ENCODE measurements around the gene NMBR.
"Not testable (repeated sequence)": the region's sequence is repeated elsewhere in the genome, so short reads cannot be mapped to it uniquely, and the experiment has no call there.

NMBR gene

GRCh38 chr6:142155091-142155490 is 8.2 kb upstream of the NMBR start:
- DNase-seq (ENCODE audit: low read depth in 3 of 3), result no peak

DNA sequence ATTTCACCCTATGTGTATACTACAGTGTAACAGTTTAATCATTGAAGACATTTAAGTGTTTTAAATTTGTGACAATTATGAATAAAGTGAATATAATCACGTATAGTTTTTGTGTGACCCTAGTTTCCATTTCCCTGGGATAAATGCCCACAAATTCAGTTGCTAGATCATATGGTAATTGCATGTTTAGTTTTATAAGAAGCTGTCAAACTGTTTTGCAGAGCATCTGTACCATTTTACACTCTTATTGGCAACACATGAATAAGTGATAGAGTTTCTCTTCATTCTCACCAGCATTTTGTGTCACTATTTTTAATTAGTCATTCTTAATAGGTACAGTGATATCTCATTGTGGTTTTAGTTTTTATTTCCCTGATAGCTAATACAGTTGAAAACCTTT is 7.4 kb upstream of the NMBR start:
- no peak for DNase-seq (ENCODE audit: low read depth in 3 of 3)

DNA sequence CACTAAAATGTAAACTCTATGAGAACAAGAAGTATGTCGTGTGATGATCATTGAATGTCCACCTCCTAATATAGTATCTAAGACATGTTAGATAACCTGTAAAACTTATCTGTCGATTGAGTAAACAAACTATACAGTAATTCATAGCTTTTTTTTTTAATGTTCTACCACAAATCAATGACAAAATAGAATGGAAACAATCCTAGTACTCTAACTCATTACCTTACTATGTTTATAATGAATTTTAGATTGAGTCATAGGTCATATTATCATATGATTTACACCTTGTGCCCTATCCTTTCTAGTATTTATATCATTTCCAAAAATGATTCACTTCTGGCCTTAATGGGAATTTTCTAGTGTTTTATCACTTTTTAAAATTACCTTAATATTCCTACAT is 6.3 kb upstream of the NMBR start:
- no peak for DNase-seq (ENCODE audit: low read depth in 3 of 3)

DNA sequence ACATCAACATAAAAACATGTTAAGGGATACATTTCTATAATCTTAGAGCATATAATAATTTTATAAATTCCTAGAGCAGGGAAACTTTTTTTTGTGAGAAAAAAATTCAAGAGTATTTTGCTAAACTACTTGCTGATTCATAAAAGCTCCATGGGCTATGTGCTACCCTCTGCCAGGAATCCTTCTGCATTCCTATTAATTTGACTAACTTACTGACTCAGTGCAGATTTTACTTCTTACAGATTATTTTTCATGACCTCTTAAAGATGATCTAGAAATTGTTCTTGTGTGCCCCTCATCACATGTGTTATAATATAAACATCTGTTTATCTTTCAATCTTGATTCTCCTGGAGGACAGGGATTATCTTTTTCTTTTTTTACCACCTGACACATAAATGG is 5.8 kb upstream of the NMBR start:
- DNase-seq (ENCODE audit: low read depth in 3 of 3), result no peak

DNA sequence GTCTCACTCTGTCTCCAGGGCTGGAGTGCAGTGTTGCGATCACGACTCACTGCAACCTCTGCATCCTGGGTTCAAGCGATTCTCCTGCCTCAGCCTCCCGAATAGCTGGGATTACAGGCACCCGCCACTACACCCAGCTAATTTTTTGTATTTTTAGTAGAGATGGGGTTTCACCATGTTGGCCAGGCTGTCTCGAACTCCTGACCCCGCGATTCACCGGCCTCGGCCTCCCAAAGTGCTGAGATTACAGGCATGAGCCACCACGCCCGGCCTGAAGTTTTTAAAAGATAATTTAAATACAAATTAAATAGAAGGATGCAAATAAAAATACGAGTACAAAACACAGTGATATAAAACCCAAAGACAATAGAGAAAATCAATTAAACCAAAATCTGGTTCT is 5.4 kb downstream of the NMBR start:
- not testable (repeated sequence) for DNase-seq (ENCODE audit: low read depth in 3 of 3)

GRCh38 chr6:142138876-142139275 is 8.0 kb downstream of the NMBR start:
- DNase-seq (ENCODE audit: low read depth in 3 of 3), result no peak

DNA sequence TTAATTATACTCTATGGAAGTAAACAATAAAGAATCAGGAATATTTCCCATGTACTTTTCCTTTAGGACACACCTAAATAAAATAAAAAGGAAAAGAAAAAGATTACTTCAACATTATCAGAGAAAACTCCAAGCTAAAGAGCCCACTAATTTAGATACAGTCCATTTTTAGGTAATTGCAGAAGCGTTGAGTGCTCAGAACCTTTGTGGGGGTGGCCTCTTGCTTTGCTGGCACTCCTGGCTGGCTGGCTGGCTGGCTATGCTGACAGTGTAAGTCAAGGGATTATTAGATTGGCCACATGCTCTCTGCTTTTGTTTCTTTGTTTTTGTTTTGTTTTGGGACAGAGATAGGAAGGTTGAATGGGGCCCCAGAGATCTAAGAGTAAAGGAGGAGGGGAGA is 14.3 kb downstream of the NMBR start, which contains the start of gene GJE1:
GJE1 (plus strand) TSS at position 301 of the 400 bp plus-strand sequence. CDS start 234 bp downstream, outside the sequence.
- DNase-seq (ENCODE audit: low read depth in 3 of 3), result no peak

DNA sequence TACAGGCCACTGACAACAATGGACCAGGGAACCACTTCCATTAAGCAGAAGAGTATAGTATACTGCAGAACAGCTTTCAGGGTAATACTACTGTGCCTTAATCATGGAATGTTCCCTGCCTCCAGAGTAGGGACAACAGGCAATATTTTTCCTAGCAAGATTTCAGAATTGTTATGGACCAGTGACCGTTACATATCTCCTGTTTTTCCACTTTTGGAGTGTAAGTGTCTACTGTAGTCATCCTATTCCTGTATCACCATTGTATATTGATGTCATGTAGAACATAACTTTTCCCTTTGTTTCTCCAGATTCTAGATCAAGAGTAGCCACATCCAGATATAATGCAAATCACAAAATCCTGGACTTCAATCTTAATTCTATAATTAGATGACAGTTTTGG is 16.1 kb downstream of the NMBR start:
- no peak for DNase-seq (ENCODE audit: low read depth in 3 of 3)

DNA sequence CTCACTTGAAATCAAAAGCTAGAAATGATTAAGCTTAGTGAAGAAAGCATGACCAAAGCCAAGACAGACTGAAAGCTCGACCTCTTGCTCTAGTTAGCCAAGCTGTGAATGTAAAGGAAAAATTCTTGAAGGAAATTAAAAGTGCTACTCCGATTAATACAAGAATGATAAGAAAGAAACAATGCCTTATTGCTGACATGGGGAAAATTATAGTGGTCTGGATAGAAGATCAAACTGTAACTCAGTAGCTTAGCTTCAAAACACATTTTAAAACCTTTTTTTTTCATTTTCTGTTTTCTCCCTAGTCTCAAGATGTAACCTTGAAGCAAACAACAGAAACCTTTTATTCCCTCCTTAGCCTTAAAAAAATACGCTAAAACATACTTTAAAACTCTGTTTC is 25.6 kb downstream of the NMBR start:
- DNase-seq (ENCODE audit: low read depth in 3 of 3), result no peak

DNA sequence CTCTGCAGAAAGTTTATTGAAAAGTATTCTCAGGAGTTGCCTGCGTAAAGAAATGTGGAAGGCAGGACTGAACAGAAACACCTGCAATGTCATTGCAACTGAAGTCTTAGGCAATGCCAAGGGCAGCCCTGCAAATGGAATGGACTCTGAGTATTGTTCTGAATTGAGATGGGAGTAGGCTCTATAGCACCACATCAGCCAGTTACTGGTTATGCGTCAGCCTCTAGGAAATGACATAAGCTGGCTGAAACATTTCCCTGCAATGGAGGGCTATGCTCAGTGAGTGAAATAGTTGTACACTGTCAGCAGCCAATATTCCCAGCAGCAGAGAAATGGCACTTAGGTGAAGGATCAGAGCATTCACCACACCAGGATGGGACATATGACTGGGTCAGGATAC is 28.0 kb downstream of the NMBR start:
- DNase-seq (ENCODE audit: low read depth in 3 of 3), result no peak

GRCh38 chr6:142118328-142118727 is 28.6 kb downstream of the NMBR start:
- no peak for DNase-seq (ENCODE audit: low read depth in 3 of 3)

DNA sequence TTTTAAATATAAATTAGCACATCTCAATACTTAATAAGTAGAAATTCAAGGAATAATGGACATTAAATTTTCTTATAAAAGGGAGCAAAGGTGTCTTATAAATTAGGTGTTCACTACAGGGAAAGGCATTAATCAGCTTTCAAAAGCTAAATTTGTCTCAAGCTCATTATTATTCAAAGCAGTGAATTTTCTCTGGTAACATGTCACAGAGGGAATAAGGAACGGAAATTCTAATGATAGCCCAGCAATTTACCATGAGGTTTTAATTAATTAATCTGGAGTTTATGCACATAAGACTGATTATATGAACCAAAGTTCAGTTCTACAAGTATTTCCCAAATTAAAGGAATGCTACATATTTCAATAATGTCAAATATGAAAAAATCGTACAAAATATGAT is 29.6 kb downstream of the NMBR start:
- no peak for DNase-seq (ENCODE audit: low read depth in 3 of 3)

GRCh38 chr6:142112451-142113061 is 34.4 kb downstream of the NMBR start:
- peak; percentile 14 to 37 (median 31) for DNase-seq (ENCODE audit: low read depth in 3 of 3)

- not testable (repeated sequence) for DNase-seq (ENCODE audit: low read depth in 3 of 3)
Observed at GRCh38 chr6:142110820-142111219, 36.1 kb downstream of the NMBR start.

- DNase-seq (ENCODE audit: low read depth in 3 of 3), result not testable (repeated sequence)
Observed at GRCh38 chr6:142104820-142105219, 42.1 kb downstream of the NMBR start.

DNA sequence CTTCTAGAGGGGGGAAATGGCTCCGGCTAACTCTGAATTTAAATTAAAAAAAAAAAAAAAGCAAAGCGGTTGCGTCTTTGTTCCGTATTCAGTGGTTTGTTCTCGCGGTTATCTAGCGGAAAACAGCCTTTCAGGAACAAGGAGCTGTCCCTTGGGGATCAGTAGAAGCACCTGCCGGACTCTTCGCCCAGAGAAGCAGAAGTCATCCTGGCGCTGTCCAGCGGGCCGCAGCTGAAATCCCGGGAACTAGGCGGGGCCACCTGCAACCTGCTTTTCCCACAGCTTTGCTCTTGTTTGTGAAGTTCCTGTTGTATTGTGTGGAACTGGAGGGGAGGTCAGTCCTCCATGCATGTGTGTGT is 58.1 kb downstream of the NMBR start:
- no peak for DNase-seq (ENCODE audit: low read depth in 3 of 3)

- DNase-seq (ENCODE audit: low read depth in 3 of 3), result no peak
Observed at GRCh38 chr6:142087950-142088857, 58.7 kb downstream of the NMBR start.

- DNase-seq (ENCODE audit: low read depth in 3 of 3), result no peak
Observed at GRCh38 chr6:142079130-142079529, 67.8 kb downstream of the NMBR start.

DNA sequence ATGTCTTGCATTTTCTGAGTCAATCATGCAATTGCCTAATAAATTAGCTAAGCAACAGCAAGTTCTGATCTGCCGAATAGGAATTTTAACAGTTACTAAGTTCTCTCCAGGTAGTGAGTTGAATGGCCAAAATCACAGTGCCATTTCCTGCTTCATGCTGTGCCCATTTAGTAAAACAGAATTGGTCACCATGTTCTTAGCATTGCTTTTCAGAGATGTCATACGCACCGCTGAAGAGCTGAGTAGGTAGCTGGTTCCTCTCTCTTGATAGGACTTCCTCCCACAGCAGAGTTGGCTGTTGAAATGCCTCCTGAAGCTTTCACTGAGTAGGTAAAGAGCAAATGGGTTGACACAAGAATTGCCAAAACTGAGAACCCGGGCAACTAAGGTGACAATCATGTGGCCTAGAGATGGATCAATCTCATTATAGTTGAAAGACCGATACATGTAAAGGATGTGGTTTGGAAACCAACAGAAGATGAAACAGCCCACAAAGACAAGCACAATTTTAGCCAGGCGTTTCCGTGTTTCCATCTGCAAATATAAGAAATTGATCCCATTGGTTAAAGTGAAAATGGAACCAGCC is 71.3 kb downstream of the NMBR start:
- no peak for DNase-seq (ENCODE audit: low read depth in 3 of 3)

GRCh38 chr6:142074516-142074915 is 72.4 kb downstream of the NMBR start:
- no peak for DNase-seq (ENCODE audit: low read depth in 3 of 3)

- no peak for DNase-seq (ENCODE audit: low read depth in 3 of 3)
Observed at GRCh38 chr6:142071981-142072380, 74.9 kb downstream of the NMBR start.

DNA sequence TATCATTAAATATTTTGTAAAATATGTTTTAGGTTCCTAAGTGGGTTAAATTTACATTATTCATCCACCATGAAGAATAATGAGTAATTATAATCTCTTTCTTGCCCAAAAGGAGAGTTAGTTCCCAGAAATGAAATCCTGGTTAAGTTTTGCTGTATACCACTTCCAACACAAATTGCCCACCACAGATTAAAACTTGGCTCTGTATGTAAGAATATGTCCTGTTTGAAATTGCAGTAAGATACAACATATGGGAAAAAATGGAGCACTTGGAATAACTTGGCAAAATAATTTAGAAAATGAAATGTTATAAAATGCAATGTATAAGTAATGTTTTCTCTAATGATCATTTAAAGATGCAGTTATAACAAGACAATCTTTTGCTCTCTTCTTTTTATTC is 78.5 kb downstream of the NMBR start:
- no peak for DNase-seq (ENCODE audit: low read depth in 3 of 3)

- not testable (repeated sequence) for DNase-seq (ENCODE audit: low read depth in 3 of 3)
Observed at GRCh38 chr6:142062861-142063260, 84.1 kb downstream of the NMBR start.

All from stimulated activated CD4-positive, alpha-beta T cell treated with anti-CD3 and anti-CD28 coated beads, TNF-alpha, amount 100 ng/mL, for 4 hours (primary cell).